Transverse colon (tissue), 4 donors: ENCODE data around the gene LETM1. TPM values are rescaled to one million over a fixed set of nuclear protein-coding genes. Genes with fewer than 3 reads are reported as not detected.

Experiments
- DNase-seq: peaks from one replicate; pipeline ENCODE4 v3.0.0-alpha.2; 2019
- H3K27ac ChIP-seq, 4 donors: fragments of 200-600 bp; sonication (generic); 2 replicates each; pipeline ENCODE4 v1.5.1; 2016 to 2018; ENCODE audit warnings: inconsistent platforms in 4 of 4
- H3K27me3 ChIP-seq: fragments of 200-600 bp; sonication (generic); 2 replicates; pipeline ENCODE4 v1.5.1; 2017; ENCODE audit warnings: inconsistent platforms
- H3K36me3 ChIP-seq, 4 donors: fragments of 200-600 bp; sonication (generic); 2 replicates each; pipeline ENCODE4 v1.5.1; 2017 to 2019; ENCODE audit warnings: inconsistent platforms in 4 of 4
- H3K4me1 ChIP-seq, 4 donors: fragments of 200-600 bp; sonication (generic); 2 replicates each; pipeline ENCODE4 v1.5.1; 2017 to 2020; ENCODE audit warnings: inconsistent platforms in 4 of 4
- H3K4me3 ChIP-seq, 4 donors: fragments of 200-600 bp; sonication (generic); 1 replicate in 1 of 4; 2 replicates in 3 of 4; pipeline versions ENCODE4 v1.5.1 to v1.6.1; 2017 to 2019; ENCODE audit warnings: inconsistent platforms in 4 of 4
- H3K9me3 ChIP-seq, 2 donors: fragments of 200-600 bp; sonication (generic); 2 replicates each; pipeline ENCODE4 v1.5.1; 2017 to 2019; ENCODE audit warnings: inconsistent platforms in 2 of 2
- CTCF ChIP-seq, 5 experiments: fragments of 200-600 bp in 3 of 5; fragments of 450-650 bp in 2 of 5; sonication (generic) in 3 of 5; IDR thresholded peaks; 1 replicate in 2 of 5; 2 replicates in 3 of 5; pipeline ENCODE4 v1.5.1; 2016 to 2017; ENCODE audit warnings: antibody characterized with exemption in 5 of 5, inconsistent platforms in 3 of 5, mild to moderate bottlenecking in 2 of 5, moderate library complexity in 1 of 5
- EP300 ChIP-seq: sonication (generic); formaldehyde crosslinking; IDR thresholded peaks from one replicate; pipeline ENCODE4 v1.6.1; 2017; ENCODE audit warnings: antibody characterized with exemption, low read depth
- POLR2A ChIP-seq: fragments of 450-650 bp; IDR thresholded peaks from one replicate; pipeline ENCODE4 v1.6.1; 2016; ENCODE audit warnings: antibody characterized with exemption, mild to moderate bottlenecking, moderate library complexity
- POLR2AphosphoS5 ChIP-seq, 3 donors: sonication (generic); formaldehyde crosslinking; IDR thresholded peaks; one replicate each; pipeline ENCODE4 v1.6.1; 2016; ENCODE audit warnings: antibody characterized with exemption in 3 of 3
- WGBS, 2 donors: methylation state at CpG; one replicate each; pipeline ENCODE4 v1.1.5; 2018; ENCODE audit warnings: low coverage in 1 of 2; 5-methylcytosine and 5-hydroxymethylcytosine counted together
- in situ Hi-C, 4 donors: fragments of 200-750 bp; cut with MboI; loops; one replicate each; pipeline versions ENCODE4 v1.15.0 to v1.15.1; 2017; ENCODE audit warnings: low sequenced_read_pairs in 3 of 4, low pct_ligation_motif_present in 1 of 4, low pct_unique_long_range_greater_than_20kb in 1 of 4
- intact Hi-C: fragments of 100-400 bp; cut with DNase I; formaldehyde crosslinking; loops from one replicate; pipeline ENCODE4 v1.15.1; 2023; ENCODE audit warnings: low total_unique reads
- total RNA-seq, 4 donors: library from RNA; depleted of rRNA; stranded (reverse); fragments of >200 nt; gene quantifications; one replicate each; pipeline ENCODE4 v1.1.0, GENCODE V29; 2016

Gene LETM1
- total RNA-seq, 4 donors from 2014 or later = 173 to 469 (median 243) TPM

DNA sequence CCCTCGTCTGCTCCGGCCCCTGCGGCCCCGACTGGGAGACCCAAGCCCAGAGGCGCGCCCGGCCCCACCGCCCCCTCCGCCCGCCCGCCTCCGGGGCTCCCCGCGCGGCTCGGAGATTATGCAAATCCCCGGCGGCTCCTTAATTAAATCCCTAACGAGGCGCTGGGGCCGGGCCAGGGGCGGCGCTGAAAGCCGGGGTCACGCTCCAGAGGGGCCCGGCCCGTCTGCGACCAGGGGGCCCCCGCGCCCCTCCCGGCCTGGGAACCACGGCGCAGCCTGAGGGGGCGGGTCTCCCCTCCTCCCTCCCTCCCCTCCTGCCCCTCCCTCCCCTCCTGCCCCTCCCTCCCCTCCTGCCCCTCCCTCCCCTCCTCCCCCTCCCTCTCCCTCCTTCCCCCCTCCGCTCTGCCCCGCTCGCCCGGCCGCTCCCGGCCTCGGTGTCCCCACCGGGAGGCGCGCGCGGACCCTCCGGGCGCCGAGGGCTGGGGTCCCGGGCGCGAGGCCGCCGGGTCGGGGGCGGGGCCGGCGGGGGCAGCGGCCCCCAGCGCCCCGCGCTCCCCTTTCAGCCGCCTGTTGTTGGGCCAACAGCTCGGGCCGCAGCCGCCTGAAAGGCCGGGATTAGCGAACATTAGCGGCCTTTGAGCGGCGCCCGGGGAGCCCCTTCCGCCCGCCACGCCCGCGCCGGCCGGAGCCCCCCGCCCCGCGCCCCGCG is 88.7 kb downstream of the LETM1 start:
- WGBS, 2 donors = 3% methylated on average over 30 of the region's 84 CpGs; no CpG with 5 or more reads in 1 of the 2 donors
- Histone ChIP-seq H3K9me3 (no peaks in the 10 kb centered on the region), H3K4me3 (peak overlapping the region in 3 of 4 donors; percentile 24 to 48 (median 39)), H3K4me1 (peaks cover 13 to 32% (median 26%) of the 10 kb centered on the region in 4 donors), H3K36me3 (no peaks in the 10 kb centered on the region), H3K27ac (no peak overlapping the region), H3K27me3 (peaks cover 98% of the 10 kb centered on the region)
- TF ChIP-seq POLR2A = no peak
- no peak for TF ChIP-seq CTCF (IDR thresholded peaks at IDR 0.05)
- TF ChIP-seq EP300 = no peak
- TF ChIP-seq POLR2AphosphoS5 (IDR thresholded peaks at IDR 0.05) = no peak
- in situ Hi-C loops (no loop called here), intact Hi-C loops (no loop called here)
- DNase-seq = no peak

DNA sequence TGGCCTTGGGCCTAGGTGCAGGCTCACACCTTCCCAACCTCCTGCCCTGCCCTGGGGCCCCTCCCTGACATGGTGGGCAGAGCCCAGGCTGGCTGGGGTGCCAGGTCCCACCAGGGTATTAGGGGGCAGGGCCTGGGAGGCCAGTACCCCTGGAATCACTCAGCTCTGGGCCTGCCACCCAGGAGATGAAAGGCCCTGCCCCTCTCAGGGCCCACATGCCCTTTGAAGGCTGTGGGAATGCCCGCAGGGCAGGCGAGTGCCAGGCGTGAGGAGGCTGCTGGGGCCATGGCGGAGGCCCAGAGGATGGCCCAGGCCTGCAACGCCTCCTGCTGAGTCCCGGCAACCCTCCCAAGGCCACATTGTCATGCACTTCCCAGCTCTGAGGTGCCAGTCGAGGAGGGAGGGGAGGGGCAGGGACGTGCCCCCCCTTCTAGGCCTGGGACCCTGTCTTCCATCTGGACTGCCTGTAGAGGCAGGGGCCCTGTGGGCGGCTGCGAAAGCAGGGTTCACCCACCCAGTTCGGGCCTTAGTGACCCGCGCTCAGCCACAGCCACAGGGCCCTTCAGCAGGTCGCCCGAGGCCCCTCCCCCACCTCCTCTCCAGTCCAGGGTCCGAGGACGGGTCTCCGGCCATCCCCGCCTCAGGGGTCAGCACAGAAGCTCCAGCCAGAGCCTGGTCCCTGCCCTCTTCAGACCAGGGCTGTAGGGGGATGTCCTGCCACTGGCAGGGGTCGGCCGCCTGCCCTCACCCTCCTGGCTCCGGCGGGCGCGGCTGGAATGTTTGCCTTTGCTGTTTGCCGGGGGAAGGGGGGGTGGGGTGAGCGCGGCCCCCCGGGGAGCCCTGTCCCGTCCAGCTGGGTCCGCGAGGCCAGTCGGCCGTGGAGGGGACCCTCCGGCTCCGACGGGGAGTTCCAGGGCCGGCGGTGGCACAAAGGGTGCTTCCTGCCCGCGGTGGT is 89.6 kb downstream of the LETM1 start:
- Histone ChIP-seq H3K4me3 (peak overlapping the region in 3 of 4 donors; percentile 24 to 48 (median 39)), H3K9me3 (no peaks in the 10 kb centered on the region), H3K4me1 (peaks cover 13 to 30% (median 23%) of the 10 kb centered on the region in 4 donors), H3K27ac (no peak overlapping the region), H3K27me3 (peaks cover 93% of the 10 kb centered on the region), H3K36me3 (no peaks in the 10 kb centered on the region)
- no peak for TF ChIP-seq POLR2AphosphoS5 (IDR thresholded peaks at IDR 0.05)
- no peak for TF ChIP-seq EP300
- TF ChIP-seq CTCF (IDR thresholded peaks at IDR 0.05) = no peak
- no peak for TF ChIP-seq POLR2A
- WGBS, 2 donors = 33 to 37% methylated on average over 2 to 38 of the region's 41 CpGs
- no peak for DNase-seq
- in situ Hi-C loops (no loop called here), intact Hi-C loops (no loop called here)

DNA sequence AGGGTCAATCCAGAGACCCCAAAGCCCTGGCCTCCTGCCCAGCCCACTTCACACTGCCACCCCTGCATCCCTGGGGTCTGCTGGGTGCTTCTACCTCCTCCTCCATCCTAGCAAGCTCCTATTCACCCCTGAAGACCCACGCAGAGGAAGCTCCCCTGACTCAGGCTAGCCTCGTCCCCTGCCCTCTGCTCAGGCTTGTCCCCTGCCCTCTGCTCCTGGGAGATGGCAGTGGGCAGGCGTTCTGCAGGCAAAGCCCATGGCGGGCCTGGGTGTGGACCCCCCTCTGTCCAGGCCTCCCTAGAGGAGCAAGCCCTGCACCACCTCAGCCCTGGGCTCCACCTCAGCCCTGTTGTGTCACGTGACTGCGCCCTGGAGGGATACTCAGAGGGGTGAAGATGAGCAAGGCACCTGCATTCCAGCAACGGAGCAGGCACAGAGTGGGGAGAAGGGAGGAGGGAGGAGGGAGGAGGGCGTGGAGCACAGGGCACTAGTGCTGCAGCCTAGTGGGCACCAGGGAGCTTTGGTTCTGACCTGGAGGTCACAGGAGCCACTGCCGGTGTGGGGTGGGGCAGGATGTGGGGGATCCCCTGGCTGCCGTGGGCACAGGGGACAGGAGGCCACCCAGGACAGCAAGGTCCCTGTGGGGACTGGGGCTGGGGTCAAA is 90.4 kb downstream of the LETM1 start:
- H3K4me3 ChIP-seq = no peak overlapping the region
- 66% methylated on average over 10 of the region's 10 CpGs; no CpG with 5 or more reads in 1 of the 2 donors for WGBS, 2 donors
- intact Hi-C loops (no loop called here), in situ Hi-C loops (no loop called here)
- no peaks in the 10 kb centered on the region for H3K9me3 ChIP-seq
- peaks cover 13 to 29% (median 23%) of the 10 kb centered on the region in 4 donors for H3K4me1 ChIP-seq
- peaks cover 85% of the 10 kb centered on the region for H3K27me3 ChIP-seq
- no peaks in the 10 kb centered on the region for H3K36me3 ChIP-seq
- no peak overlapping the region for H3K27ac ChIP-seq
- TF ChIP-seq POLR2AphosphoS5 (IDR thresholded peaks at IDR 0.05) (no peak), POLR2A (no peak)
- no peak for DNase-seq

- intact Hi-C loops = no loop called here
- peaks cover 76% of the 10 kb centered on the region for H3K27me3 ChIP-seq
- H3K4me3 ChIP-seq = no peak overlapping the region
- TF ChIP-seq EP300 = no peak
- H3K36me3 ChIP-seq = no peaks in the 10 kb centered on the region
- H3K9me3 ChIP-seq = no peaks in the 10 kb centered on the region
- no peak overlapping the region for H3K27ac ChIP-seq
- 88% methylated on average over 9 of the region's 9 CpGs; no CpG with 5 or more reads in 1 of the 2 donors for WGBS, 2 donors
- peaks cover 13 to 29% (median 23%) of the 10 kb centered on the region in 4 donors for H3K4me1 ChIP-seq
- in situ Hi-C loops = no loop called here
- DNase-seq = no peak
Observed at GRCh38 chr4:1764670-1765069, 91.3 kb downstream of the LETM1 start.
